Measurements from ENCODE around the gene ZFAND5.

ZFAND5 gene

GRCh38 chr9:72315510-72316311 lies 49.3 kb downstream of the ZFAND5 start:
- FAIRE-seq (peak; percentile 80), DNase-seq (ENCODE audit: insufficient read length, low spot score) (no peak)
- TF ChIP-seq CTCF (IDR thresholded peaks at IDR 0.05; ENCODE audit: insufficient read depth, missing control alignments): no peak

DNA sequence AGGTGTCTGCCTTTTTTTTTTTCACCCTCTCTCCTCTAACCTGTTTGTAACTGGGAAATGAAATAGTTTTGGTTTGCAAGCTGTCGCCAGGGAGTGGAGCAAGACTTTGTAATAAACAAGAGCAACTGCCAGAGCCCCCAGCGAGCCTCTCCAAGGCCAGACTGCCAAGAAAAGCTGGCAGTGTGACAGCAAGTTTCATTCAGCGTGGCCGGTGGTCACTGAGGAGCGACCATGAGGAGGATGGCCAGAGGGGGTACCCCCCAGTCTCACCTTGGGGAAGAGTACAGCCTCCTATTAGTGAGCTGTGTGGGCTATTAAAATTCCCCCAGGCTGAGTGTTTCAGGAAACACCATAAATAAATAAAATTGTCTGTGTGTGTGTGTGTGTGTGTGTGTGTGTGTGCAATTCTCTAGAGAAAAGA lies 49.9 kb downstream of the ZFAND5 start:
- FAIRE-seq (no peak), DNase-seq (ENCODE audit: insufficient read length, low spot score) (no peak)
- no peak for TF ChIP-seq CTCF (IDR thresholded peaks at IDR 0.05; ENCODE audit: insufficient read depth, missing control alignments)

DNA sequence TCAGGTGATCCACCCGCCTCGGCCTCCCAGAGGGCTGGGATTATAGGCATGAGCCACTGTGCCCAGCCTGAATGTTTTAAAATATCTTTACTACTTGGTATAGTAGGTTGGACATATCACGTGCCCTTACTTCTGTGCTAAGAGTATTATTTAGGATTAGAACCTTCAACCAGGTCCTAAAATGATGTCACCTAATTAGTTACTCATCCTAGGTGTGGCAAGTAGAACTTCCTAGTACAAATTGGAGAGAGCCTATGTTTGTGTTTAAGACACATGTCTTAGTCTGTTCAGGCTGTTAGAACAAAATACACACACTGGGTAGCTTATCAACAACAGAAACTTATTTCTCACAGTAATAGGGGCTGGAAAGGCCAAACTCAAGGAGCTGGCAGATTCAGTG lies 51.5 kb downstream of the ZFAND5 start:
- DNase-seq (ENCODE audit: insufficient read length, low spot score): no peak
- no peak for FAIRE-seq
- TF ChIP-seq CTCF (IDR thresholded peaks at IDR 0.05; ENCODE audit: insufficient read depth, missing control alignments): no peak

DNA sequence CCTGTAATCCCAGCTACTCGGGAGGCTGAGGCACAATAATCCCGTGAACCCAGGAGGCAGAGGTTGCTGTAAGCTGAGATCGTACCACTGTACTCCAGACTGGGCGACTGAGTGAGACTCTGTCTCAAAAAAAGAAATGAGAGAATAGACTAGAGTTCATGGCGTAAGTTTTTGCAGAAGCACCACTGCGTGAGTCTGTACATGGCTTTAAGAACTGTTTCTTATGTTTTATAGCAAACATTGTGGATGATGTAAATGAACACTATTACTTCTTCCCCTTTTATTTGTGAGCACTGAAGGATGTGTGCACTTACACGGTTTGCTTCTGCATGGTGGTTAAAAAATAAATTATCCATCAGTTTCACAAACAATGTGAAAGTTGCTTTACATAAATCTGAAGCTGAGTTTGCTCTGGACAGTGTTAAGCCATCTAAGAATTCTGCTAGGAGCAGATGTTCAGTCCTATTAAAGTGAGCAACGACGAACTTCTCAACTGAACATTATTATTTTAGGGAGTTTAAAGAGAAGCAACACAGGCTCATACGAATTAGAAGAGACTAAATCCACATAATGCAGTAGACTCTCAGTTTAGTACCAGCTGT lies 52.5 kb downstream of the ZFAND5 start:
- TF ChIP-seq CTCF (IDR thresholded peaks at IDR 0.05; ENCODE audit: insufficient read depth, missing control alignments): no peak

GRCh38 chr9:72309364-72310133 lies 55.5 kb downstream of the ZFAND5 start:
- DNase-seq (ENCODE audit: insufficient read length, low spot score) (no peak), FAIRE-seq (no peak)
- TF ChIP-seq CTCF (IDR thresholded peaks at IDR 0.05; ENCODE audit: insufficient read depth, missing control alignments): no peak

More for the DNA sequence above, 52.5 kb downstream of the ZFAND5 start:
- no peak for FAIRE-seq
- DNase-seq (ENCODE audit: insufficient read length, low spot score): no peak

GRCh38 chr9:72306761-72307160 lies 58.2 kb downstream of the ZFAND5 start:
- FAIRE-seq: no peak
- no peak for DNase-seq (ENCODE audit: insufficient read length, low spot score)
- no peak for TF ChIP-seq CTCF (IDR thresholded peaks at IDR 0.05; ENCODE audit: insufficient read depth, missing control alignments)

Measured in D721Med (cell line).